K562 (cell line): Measurements from ENCODE around the gene RARG. TPM values are rescaled to one million over a fixed set of nuclear protein-coding genes. Genes with fewer than 3 reads are reported as not detected.

ENCODE experiments used
- AFF1 ChIP-seq, 2 experiments: fragments of 450-650 bp; IDR thresholded peaks; 2 replicates each; pipeline ENCODE4 v1.6.1; 2018; ENCODE audit warnings: mild to moderate bottlenecking in 2 of 2, low read depth in 1 of 2; ENCODE audit not compliant: partially characterized antibody in 2 of 2
- CCAR2 ChIP-seq: fragments of 200-400 bp; formaldehyde crosslinking; IDR thresholded peaks from 2 replicates; pipeline ENCODE4 v1.6.1; 2017; ENCODE audit warnings: mild to moderate bottlenecking, low read depth, low read length
- CUX1 ChIP-seq: fragments of 200-800 bp; sonication (Bioruptor generic); IDR thresholded peaks from 2 replicates; pipeline ENCODE4 v1.6.1; 2016; ENCODE audit warnings: missing genetic modification characterization, missing compliant biosample characterization
- GTF2A2 ChIP-seq: IDR thresholded peaks from 2 replicates; pipeline ENCODE4 v1.6.1; 2016; ENCODE audit warnings: mild to moderate bottlenecking, missing genetic modification characterization, missing compliant biosample characterization
- PHTF2 ChIP-seq: fragments of 250-450 bp; sonication (Bioruptor Pico); IDR thresholded peaks from 2 replicates; pipeline ENCODE4 v1.5.0; 2021; ENCODE audit warnings: mild to moderate bottlenecking
- POU5F1 ChIP-seq: fragments of 150-350 bp; IDR thresholded peaks from 2 replicates; pipeline ENCODE4 v1.6.1; 2014; ENCODE audit warnings: borderline replicate concordance, low read length, low read depth, mild to moderate bottlenecking; ENCODE audit not compliant: partially characterized antibody
- RFX5 ChIP-seq: IDR thresholded peaks from 2 replicates; pipeline ENCODE4 v1.6.1; 2011; ENCODE audit warnings: low read depth, mild to moderate bottlenecking, improper control_type of control experiment, low read length
- SMARCC2 ChIP-seq: fragments of 450-650 bp; IDR thresholded peaks from 2 replicates; pipeline ENCODE4 v1.6.1; 2017; ENCODE audit warnings: antibody characterized with exemption, moderate library complexity, mild to moderate bottlenecking, low read depth
- SREBF2 ChIP-seq: sonication (generic); formaldehyde crosslinking; IDR thresholded peaks from 2 replicates; pipeline ENCODE4 v1.4.0; 2020; ENCODE audit warnings: mild to moderate bottlenecking, missing genetic modification reagents
- SRSF7 ChIP-seq: fragments of 200-400 bp; formaldehyde crosslinking; optimal IDR thresholded peaks from 2 replicates; pipeline ENCODE3; 2017; ENCODE audit warnings: mild to moderate bottlenecking, low read depth, low read length
- THRB ChIP-seq: fragments of 450-650 bp; formaldehyde crosslinking; conservative IDR thresholded peaks from 2 replicates; pipeline ENCODE4 v1.4.0; 2022; ENCODE audit warnings: mild to moderate bottlenecking, missing genetic modification characterization
- ZFP36 ChIP-seq: fragments of 150-350 bp; IDR thresholded peaks from 2 replicates; pipeline ENCODE4 v1.6.1; 2018; ENCODE audit warnings: low read length, low read depth; ENCODE audit not compliant: partially characterized antibody
- ZNF639 ChIP-seq, 2 experiments: fragments of 200-800 bp in 1 of 2; sonication (Bioruptor generic) in 1 of 2; sonication (generic) in 1 of 2; formaldehyde crosslinking in 1 of 2; IDR thresholded peaks in 1 of 2; conservative IDR thresholded peaks in 1 of 2; 2 replicates each; pipeline versions ENCODE4 v1.5.0 to v1.6.1; 2016 to 2020; ENCODE audit warnings: missing compliant biosample characterization in 1 of 2, missing genetic modification characterization in 1 of 2, missing genetic modification reagents in 1 of 2
- ZNF785 ChIP-seq: fragments of 250-450 bp; sonication (Bioruptor Pico); IDR thresholded peaks from 2 replicates; pipeline ENCODE4 v1.4.0; 2020; ENCODE audit warnings: mild to moderate bottlenecking
- polyA plus RNA-seq, 8 experiments: library from polyadenylated mRNA; depleted of rRNA in 4 of 8; stranded (reverse) in 5 of 8; unstranded in 3 of 8; fragments of >200 nt; fragmentation: Nextera tagmentation in 2 of 8; fragmentation: Illumina TruSeq in 1 of 8; extraction: Ambion mirVana in 2 of 8; extraction: Trizol in 1 of 8; gene quantifications; 2 replicates each; pipeline versions ENCODE4 v1.2.1 to v1.2.3, GENCODE V29; 2011 to 2014; ENCODE audit warnings: inconsistent platforms in 1 of 8, missing spikeins in 1 of 8
- total RNA-seq, 7 experiments: library from RNA; depleted of rRNA in 6 of 7; stranded (reverse); fragments of >200 nt in 6 of 7; fragmentation: Illumina TruSeq in 2 of 7; extraction: Trizol in 2 of 7; gene quantifications; 2 replicates each; pipeline versions ENCODE4 v1.2.1 to v1.2.3, GENCODE V29; 2011 to 2021; ENCODE audit warnings: low replicate concordance in 1 of 7

Gene RARG
- total and polyA plus RNA-seq, 9 of the 15 experiments (the other 6 are each of a cell fraction or from before 2014, with no cell fraction given) = 0.18 to 7.6 (median 3.8) TPM

DNA sequence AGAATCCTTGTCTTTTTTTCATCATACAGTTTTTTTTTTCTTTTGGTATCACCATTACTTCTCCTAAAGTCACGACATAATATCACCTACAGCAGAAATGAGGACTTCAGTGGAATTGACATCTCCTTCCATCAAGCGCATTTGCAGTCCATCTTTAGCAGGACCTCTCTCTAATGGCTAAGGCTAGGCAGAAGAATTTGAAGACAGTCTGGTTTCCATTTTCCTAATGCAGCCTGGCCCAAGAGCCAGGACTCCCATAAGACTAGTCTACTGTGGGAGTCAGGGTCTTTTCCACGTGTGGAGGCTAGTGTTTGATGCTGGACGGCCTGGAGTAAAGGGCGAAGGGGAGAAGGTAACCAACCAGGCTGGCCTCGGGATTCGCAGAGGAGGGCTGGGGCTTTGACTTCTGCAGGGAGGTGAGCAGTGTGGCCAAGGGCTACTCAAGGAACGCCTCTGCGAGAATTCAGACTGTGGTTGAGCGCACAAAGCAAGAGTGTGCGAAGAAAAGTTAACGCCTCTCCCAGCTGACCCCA lies 52.3 kb downstream of the RARG start (continued):
- TF ChIP-seq ZNF639 (CRISPR knock-in tag; conservative IDR thresholded peaks at IDR 0.05 in 1 of 2, IDR thresholded peaks at IDR 0.05 in 1 of 2) = no peak
- 0 out of 2 replicates have a peak, but pooled peaks have one; percentile 51 for TF ChIP-seq SMARCC2
- no peak for TF ChIP-seq PHTF2 (CRISPR knock-in tag)
- TF ChIP-seq CUX1 (CRISPR knock-in tag) = no peak
- TF ChIP-seq GTF2A2 (tag) = no peak
- no peak for TF ChIP-seq CCAR2
- peak; percentile 34 to 62 for TF ChIP-seq AFF1 (IDR thresholded peaks at IDR 0.05; ENCODE audit: low read depth in 1 of 2, partially characterized antibody in 2 of 2)
- TF ChIP-seq RFX5 = no peak
- no peak for TF ChIP-seq SREBF2 (CRISPR knock-in tag)
- no peak for TF ChIP-seq SRSF7
- no peak for TF ChIP-seq POU5F1
- no peak for TF ChIP-seq THRB (CRISPR knock-in tag)
- no peak for TF ChIP-seq ZNF785 (CRISPR knock-in tag)
- no peak for TF ChIP-seq ZFP36
